Measurements from ENCODE around the gene TMEM101. TPM values are rescaled to one million over a fixed set of nuclear protein-coding genes. Genes with fewer than 3 reads are reported as not detected.

TMEM101 gene
- total and polyA plus RNA-seq, 2 donors (not counting 1 experiment from before 2014, with no cell fraction given) = 26.0 to 107 TPM

GRCh38 chr17:44024853-44025252, 10.1 kb upstream of the TMEM101 start:
- Histone ChIP-seq H3K9ac (ENCODE audit: insufficient read depth, low read length) (no peak overlapping the region), H3K36me3 (ENCODE audit: control insufficient read depth, insufficient read depth, low read length) (peaks cover 8% of the 10 kb centered on the region), H3K4me1 (ENCODE audit: control insufficient read depth, extremely low read depth, insufficient read depth, low read length) (no peaks in the 10 kb centered on the region), H2AFZ (ENCODE audit: low read length) (no peak overlapping the region), H3K27ac (ENCODE audit: insufficient read depth, low read length) (no peak overlapping the region), H3K27me3 (ENCODE audit: control insufficient read depth, insufficient read depth, low read length) (no peaks in the 10 kb centered on the region), H3K9me3 (ENCODE audit: control insufficient read depth, insufficient read depth, low read depth, low read length) (no peaks in the 10 kb centered on the region), H4K20me1 (ENCODE audit: control insufficient read depth, extremely low read depth, insufficient read depth, low read length) (no peaks in the 10 kb centered on the region), H3K79me2 (ENCODE audit: control insufficient read depth, insufficient read depth, low read length) (no peaks in the 10 kb centered on the region), H3K4me3 (replicated peaks in 1 of 4; ENCODE audit: control extremely low read depth in 1 of 4, insufficient read depth in 1 of 4, low read depth in 3 of 4, low read length in 4 of 4) (no peak overlapping the region), H3K4me2 (ENCODE audit: extremely low read depth, insufficient read depth, low read length) (no peak overlapping the region)
- TF ChIP-seq CTCF (conservative IDR thresholded peaks at IDR 0.05 in 1 of 2, IDR thresholded peaks at IDR 0.05 in 1 of 2; ENCODE audit: low read depth in 1 of 2, low read length in 2 of 2) = no peak
- no peak for TF ChIP-seq EZH2 (IDR thresholded peaks at IDR 0.05; ENCODE audit: low read length, missing control alignments)
- no peak for DNase-seq (ENCODE audit: low read depth in 2 of 2)

- Histone ChIP-seq H3K9ac (ENCODE audit: insufficient read depth, low read length) (no peak overlapping the region), H2AFZ (ENCODE audit: low read length) (no peak overlapping the region), H3K9me3 (ENCODE audit: control insufficient read depth, insufficient read depth, low read depth, low read length) (no peaks in the 10 kb centered on the region), H3K27me3 (ENCODE audit: control insufficient read depth, insufficient read depth, low read length) (no peaks in the 10 kb centered on the region), H3K27ac (ENCODE audit: insufficient read depth, low read length) (no peak overlapping the region), H3K4me2 (ENCODE audit: extremely low read depth, insufficient read depth, low read length) (no peak overlapping the region), H3K4me3 (replicated peaks in 1 of 4; ENCODE audit: control extremely low read depth in 1 of 4, insufficient read depth in 1 of 4, low read depth in 3 of 4, low read length in 4 of 4) (no peak overlapping the region), H3K79me2 (ENCODE audit: control insufficient read depth, insufficient read depth, low read length) (no peaks in the 10 kb centered on the region), H3K4me1 (ENCODE audit: control insufficient read depth, extremely low read depth, insufficient read depth, low read length) (no peaks in the 10 kb centered on the region), H4K20me1 (ENCODE audit: control insufficient read depth, extremely low read depth, insufficient read depth, low read length) (no peaks in the 10 kb centered on the region), H3K36me3 (ENCODE audit: control insufficient read depth, insufficient read depth, low read length) (peaks cover 6% of the 10 kb centered on the region)
- TF ChIP-seq EZH2 (IDR thresholded peaks at IDR 0.05; ENCODE audit: low read length, missing control alignments) = no peak
- no peak for TF ChIP-seq CTCF (conservative IDR thresholded peaks at IDR 0.05 in 1 of 2, IDR thresholded peaks at IDR 0.05 in 1 of 2; ENCODE audit: low read depth in 1 of 2, low read length in 2 of 2)
- no peak for DNase-seq (ENCODE audit: low read depth in 2 of 2)
These were observed 9.5 kb upstream of the TMEM101 start for GRCh38 chr17:44024271-44024663.

GRCh38 chr17:44023545-44024270, 8.9 kb upstream of the TMEM101 start:
- no peak overlapping the region for H2AFZ ChIP-seq (ENCODE audit: low read length)
- no peak overlapping the region for H3K4me2 ChIP-seq (ENCODE audit: extremely low read depth, insufficient read depth, low read length)
- H3K79me2 ChIP-seq (ENCODE audit: control insufficient read depth, insufficient read depth, low read length) = no peaks in the 10 kb centered on the region
- H3K9ac ChIP-seq (ENCODE audit: insufficient read depth, low read length) = no peak overlapping the region
- no peaks in the 10 kb centered on the region for H3K27me3 ChIP-seq (ENCODE audit: control insufficient read depth, insufficient read depth, low read length)
- H3K4me3 ChIP-seq (replicated peaks in 1 of 4; ENCODE audit: control extremely low read depth in 1 of 4, insufficient read depth in 1 of 4, low read depth in 3 of 4, low read length in 4 of 4) = no peak overlapping the region
- no peak overlapping the region for H3K27ac ChIP-seq (ENCODE audit: insufficient read depth, low read length)
- H4K20me1 ChIP-seq (ENCODE audit: control insufficient read depth, extremely low read depth, insufficient read depth, low read length) = no peaks in the 10 kb centered on the region
- H3K36me3 ChIP-seq (ENCODE audit: control insufficient read depth, insufficient read depth, low read length) = peaks cover 6% of the 10 kb centered on the region
- H3K4me1 ChIP-seq (ENCODE audit: control insufficient read depth, extremely low read depth, insufficient read depth, low read length) = no peaks in the 10 kb centered on the region
- H3K9me3 ChIP-seq (ENCODE audit: control insufficient read depth, insufficient read depth, low read depth, low read length) = no peaks in the 10 kb centered on the region
- no peak for DNase-seq (ENCODE audit: low read depth in 2 of 2)
- no peak for TF ChIP-seq EZH2 (IDR thresholded peaks at IDR 0.05; ENCODE audit: low read length, missing control alignments)
- no peak for TF ChIP-seq CTCF (conservative IDR thresholded peaks at IDR 0.05 in 1 of 2, IDR thresholded peaks at IDR 0.05 in 1 of 2; ENCODE audit: low read depth in 1 of 2, low read length in 2 of 2)

All from fibroblast of lung (primary cell).